ENCODE data around the gene MXRA7.

MXRA7 gene

DNA sequence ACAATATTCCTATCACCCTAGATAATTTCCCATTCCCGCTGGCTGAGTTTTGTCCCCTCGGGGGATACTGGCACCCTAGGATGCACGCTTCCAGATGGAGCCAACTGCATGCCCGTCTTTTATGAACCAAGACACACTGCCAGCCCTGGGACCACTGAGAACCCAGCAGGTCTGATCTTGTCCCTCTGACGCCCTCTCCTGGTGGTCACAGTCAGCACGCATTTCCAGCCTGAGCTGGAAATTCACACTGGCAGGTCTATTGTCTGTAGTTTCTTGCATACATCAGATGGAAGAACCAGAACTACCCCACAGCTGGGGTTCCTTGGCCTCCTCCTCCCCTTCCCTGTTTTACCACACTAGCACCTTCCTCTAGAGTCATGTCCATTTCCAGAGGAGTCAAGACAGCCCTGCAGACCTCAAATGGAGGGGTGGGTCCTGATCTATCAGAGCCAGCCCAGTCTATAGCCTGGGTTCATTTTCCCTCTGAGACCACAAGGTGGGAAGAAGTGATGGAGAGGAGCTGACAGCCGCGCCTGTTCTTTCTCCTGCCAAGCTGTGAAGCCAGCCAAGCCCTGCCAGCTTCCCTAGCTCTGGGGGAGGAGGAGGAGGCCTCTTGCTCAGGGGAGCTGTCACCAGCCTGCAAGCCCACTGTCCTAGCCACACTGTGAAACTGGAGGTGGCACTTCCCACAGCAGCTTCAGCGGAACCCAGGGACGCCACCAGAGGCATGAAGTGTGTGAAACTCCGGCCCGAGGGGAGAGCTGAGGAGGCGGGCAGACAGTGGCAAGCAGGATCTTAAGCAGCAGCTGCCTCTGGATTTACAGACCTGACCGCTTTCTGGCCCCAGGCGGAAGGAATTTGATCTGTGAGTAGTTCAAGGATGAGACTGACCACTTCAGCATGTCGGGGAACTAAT, 29.3 kb downstream of the MXRA7 start:
- Histone ChIP-seq H4K8ac (ENCODE audit: low read depth, low read length) (no peak overlapping the region), H2AFZ (ENCODE audit: low read length) (peak overlapping the region; percentile 36), H2BK120ac (ENCODE audit: low read depth, low read length) (no peak overlapping the region), H2BK12ac (ENCODE audit: low read length) (no peak overlapping the region), H3K27me3 (ENCODE audit: control insufficient read depth in 3 of 3, insufficient read depth in 3 of 3, low read depth in 1 of 3, low read length in 3 of 3) (no peaks in the 10 kb centered on the region), H4K91ac (ENCODE audit: low read depth, low read length, poor library complexity) (no peak overlapping the region), H3K4me2 (ENCODE audit: insufficient read depth, low read length, poor library complexity, severe bottlenecking) (no peak overlapping the region), H3K4me1 (ENCODE audit: control insufficient read depth in 2 of 2, insufficient read depth in 1 of 2, low read depth in 1 of 2, low read length in 2 of 2) (peaks cover 6 to 8% of the 10 kb centered on the region in 2 donors), H3K4me3 (ENCODE audit: low read length in 2 of 2) (no peak overlapping the region), H3K9ac (ENCODE audit: low read depth, low read length, poor library complexity) (no peak overlapping the region), H3K9me3 (replicated peaks in 1 of 2; ENCODE audit: control insufficient read depth in 2 of 2, insufficient read depth in 1 of 2, low read depth in 1 of 2, low read length in 2 of 2) (no peaks in the 10 kb centered on the region), H3K4ac (ENCODE audit: low read length) (no peak overlapping the region), H2BK5ac (ENCODE audit: low read length) (no peak overlapping the region), H3K14ac (ENCODE audit: low read length) (no peak overlapping the region), H2AK5ac (ENCODE audit: low read depth, low read length) (no peak overlapping the region), H2BK15ac (ENCODE audit: low read length) (no peak overlapping the region), H3K36me3 (replicated peaks in 1 of 2; ENCODE audit: control insufficient read depth in 2 of 2, insufficient read depth in 2 of 2, low read length in 2 of 2) (peaks cover 6 to 8% of the 10 kb centered on the region in 2 donors), H3K27ac (replicated peaks; ENCODE audit: low read length) (no peak overlapping the region), H3K18ac (ENCODE audit: low read length) (no peak overlapping the region), H3K23ac (ENCODE audit: low read depth, low read length, poor library complexity) (no peak overlapping the region), H3K79me1 (ENCODE audit: low read depth, low read length) (no peaks in the 10 kb centered on the region)
- WGBS, 2 donors (ENCODE audit: extremely low coverage in 2 of 2, insufficient read length in 2 of 2, insufficient replicate concordance in 1 of 2), result no CpG with 5 or more reads among the region's 16 CpGs
- DNase-seq (ENCODE audit: low spot score), result peak; percentile 73

- no peaks in the 10 kb centered on the region for H3K27me3 ChIP-seq (ENCODE audit: control insufficient read depth in 3 of 3, insufficient read depth in 3 of 3, low read depth in 1 of 3, low read length in 3 of 3)
- no peak overlapping the region for H2BK120ac ChIP-seq (ENCODE audit: low read depth, low read length)
- peaks cover 6 to 8% of the 10 kb centered on the region in 2 donors for H3K36me3 ChIP-seq (replicated peaks in 1 of 2; ENCODE audit: control insufficient read depth in 2 of 2, insufficient read depth in 2 of 2, low read length in 2 of 2)
- no peaks in the 10 kb centered on the region for H3K9me3 ChIP-seq (replicated peaks in 1 of 2; ENCODE audit: control insufficient read depth in 2 of 2, insufficient read depth in 1 of 2, low read depth in 1 of 2, low read length in 2 of 2)
- H3K9ac ChIP-seq (ENCODE audit: low read depth, low read length, poor library complexity), result no peak overlapping the region
- H3K4me1 ChIP-seq (ENCODE audit: control insufficient read depth in 2 of 2, insufficient read depth in 1 of 2, low read depth in 1 of 2, low read length in 2 of 2), result peaks cover 6 to 8% of the 10 kb centered on the region in 2 donors
- H3K4me3 ChIP-seq (ENCODE audit: low read length in 2 of 2), result no peak overlapping the region
- H3K4me2 ChIP-seq (ENCODE audit: insufficient read depth, low read length, poor library complexity, severe bottlenecking), result no peak overlapping the region
- no peak overlapping the region for H2AK5ac ChIP-seq (ENCODE audit: low read depth, low read length)
- no peak overlapping the region for H2BK12ac ChIP-seq (ENCODE audit: low read length)
- no peak for DNase-seq (ENCODE audit: low spot score)
- H3K18ac ChIP-seq (ENCODE audit: low read length), result no peak overlapping the region
- H3K27ac ChIP-seq (replicated peaks; ENCODE audit: low read length), result no peak overlapping the region
- no peak overlapping the region for H3K4ac ChIP-seq (ENCODE audit: low read length)
- no peak overlapping the region for H2BK15ac ChIP-seq (ENCODE audit: low read length)
- no peak overlapping the region for H4K91ac ChIP-seq (ENCODE audit: low read depth, low read length, poor library complexity)
- H3K23ac ChIP-seq (ENCODE audit: low read depth, low read length, poor library complexity), result no peak overlapping the region
- no peaks in the 10 kb centered on the region for H3K79me1 ChIP-seq (ENCODE audit: low read depth, low read length)
- no peak overlapping the region for H4K8ac ChIP-seq (ENCODE audit: low read depth, low read length)
- H2BK5ac ChIP-seq (ENCODE audit: low read length), result no peak overlapping the region
- no CpG with 5 or more reads among the region's 1 CpG for WGBS, 2 donors (ENCODE audit: extremely low coverage in 2 of 2, insufficient read length in 2 of 2, insufficient replicate concordance in 1 of 2)
- H2AFZ ChIP-seq (ENCODE audit: low read length), result no peak overlapping the region
- H3K14ac ChIP-seq (ENCODE audit: low read length), result no peak overlapping the region
Observed at GRCh38 chr17:76679239-76679638, 31.5 kb downstream of the MXRA7 start.

DNA sequence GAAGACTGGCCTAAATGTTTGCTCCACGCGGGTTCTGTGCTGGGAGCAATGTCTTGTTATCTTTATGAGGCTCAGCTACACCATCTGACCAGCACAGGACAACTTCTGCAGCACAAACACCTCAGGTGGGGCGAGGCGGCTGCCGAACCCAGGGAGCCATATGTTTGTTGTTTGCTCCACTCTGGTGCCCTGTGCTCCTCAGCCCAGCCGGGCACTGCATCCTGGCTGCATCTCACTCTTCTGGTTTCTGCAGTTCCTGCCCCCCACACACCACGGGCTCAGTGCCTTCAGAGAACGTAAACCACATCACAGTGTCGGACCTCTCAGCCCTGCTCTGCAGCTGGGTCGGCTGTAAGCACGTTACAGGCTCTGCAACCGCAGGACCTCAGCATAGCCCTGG, 32.4 kb downstream of the MXRA7 start:
- WGBS, 2 donors (ENCODE audit: extremely low coverage in 2 of 2, insufficient read length in 2 of 2, insufficient replicate concordance in 1 of 2), result no CpG with 5 or more reads among the region's 12 CpGs
- H3K9ac ChIP-seq (ENCODE audit: low read depth, low read length, poor library complexity), result peak overlapping the region; percentile 50

GRCh38 chr17:76677406-76677805, 33.4 kb downstream of the MXRA7 start:
- no peak overlapping the region for H2BK120ac ChIP-seq (ENCODE audit: low read depth, low read length)
- H3K23ac ChIP-seq (ENCODE audit: low read depth, low read length, poor library complexity), result no peak overlapping the region
- no peak overlapping the region for H3K18ac ChIP-seq (ENCODE audit: low read length)
- H4K91ac ChIP-seq (ENCODE audit: low read depth, low read length, poor library complexity), result no peak overlapping the region
- no peak overlapping the region for H2AK5ac ChIP-seq (ENCODE audit: low read depth, low read length)
- no peak overlapping the region for H4K8ac ChIP-seq (ENCODE audit: low read depth, low read length)
- H3K4me1 ChIP-seq (ENCODE audit: control insufficient read depth in 2 of 2, insufficient read depth in 1 of 2, low read depth in 1 of 2, low read length in 2 of 2), result peaks cover 0 to 3% of the 10 kb centered on the region in 2 donors
- WGBS, 2 donors (ENCODE audit: extremely low coverage in 2 of 2, insufficient read length in 2 of 2, insufficient replicate concordance in 1 of 2), result no CpG with 5 or more reads among the region's 16 CpGs
- no peak overlapping the region for H2BK12ac ChIP-seq (ENCODE audit: low read length)
- no peaks in the 10 kb centered on the region for H3K79me1 ChIP-seq (ENCODE audit: low read depth, low read length)
- no peak overlapping the region for H3K27ac ChIP-seq (replicated peaks; ENCODE audit: low read length)
- peaks cover 1 to 5% of the 10 kb centered on the region in 2 donors for H3K36me3 ChIP-seq (replicated peaks in 1 of 2; ENCODE audit: control insufficient read depth in 2 of 2, insufficient read depth in 2 of 2, low read length in 2 of 2)
- DNase-seq (ENCODE audit: low spot score), result no peak
- no peak overlapping the region for H3K4me2 ChIP-seq (ENCODE audit: insufficient read depth, low read length, poor library complexity, severe bottlenecking)
- H3K14ac ChIP-seq (ENCODE audit: low read length), result no peak overlapping the region
- H2BK15ac ChIP-seq (ENCODE audit: low read length), result no peak overlapping the region
- H3K9me3 ChIP-seq (replicated peaks in 1 of 2; ENCODE audit: control insufficient read depth in 2 of 2, insufficient read depth in 1 of 2, low read depth in 1 of 2, low read length in 2 of 2), result no peaks in the 10 kb centered on the region
- H3K4ac ChIP-seq (ENCODE audit: low read length), result no peak overlapping the region
- no peaks in the 10 kb centered on the region for H3K27me3 ChIP-seq (ENCODE audit: control insufficient read depth in 3 of 3, insufficient read depth in 3 of 3, low read depth in 1 of 3, low read length in 3 of 3)
- no peak overlapping the region for H3K9ac ChIP-seq (ENCODE audit: low read depth, low read length, poor library complexity)
- no peak overlapping the region for H3K4me3 ChIP-seq (ENCODE audit: low read length in 2 of 2)
- H2AFZ ChIP-seq (ENCODE audit: low read length), result no peak overlapping the region
- H2BK5ac ChIP-seq (ENCODE audit: low read length), result no peak overlapping the region

More for the DNA sequence above, 32.4 kb downstream of the MXRA7 start:
- H2BK12ac ChIP-seq (ENCODE audit: low read length), result no peak overlapping the region
- H3K27ac ChIP-seq (replicated peaks; ENCODE audit: low read length), result no peak overlapping the region
- peaks cover 5 to 6% of the 10 kb centered on the region in 2 donors for H3K36me3 ChIP-seq (replicated peaks in 1 of 2; ENCODE audit: control insufficient read depth in 2 of 2, insufficient read depth in 2 of 2, low read length in 2 of 2)
- no peak overlapping the region for H2BK5ac ChIP-seq (ENCODE audit: low read length)
- H2BK15ac ChIP-seq (ENCODE audit: low read length), result no peak overlapping the region
- H3K27me3 ChIP-seq (ENCODE audit: control insufficient read depth in 3 of 3, insufficient read depth in 3 of 3, low read depth in 1 of 3, low read length in 3 of 3), result no peaks in the 10 kb centered on the region
- no peaks in the 10 kb centered on the region for H3K9me3 ChIP-seq (replicated peaks in 1 of 2; ENCODE audit: control insufficient read depth in 2 of 2, insufficient read depth in 1 of 2, low read depth in 1 of 2, low read length in 2 of 2)
- H3K4ac ChIP-seq (ENCODE audit: low read length), result no peak overlapping the region
- no peak overlapping the region for H2AFZ ChIP-seq (ENCODE audit: low read length)
- H3K79me1 ChIP-seq (ENCODE audit: low read depth, low read length), result no peaks in the 10 kb centered on the region
- H3K18ac ChIP-seq (ENCODE audit: low read length), result no peak overlapping the region
- H2BK120ac ChIP-seq (ENCODE audit: low read depth, low read length), result no peak overlapping the region
- H3K4me1 ChIP-seq (ENCODE audit: control insufficient read depth in 2 of 2, insufficient read depth in 1 of 2, low read depth in 1 of 2, low read length in 2 of 2), result peaks cover 2 to 4% of the 10 kb centered on the region in 2 donors
- H3K23ac ChIP-seq (ENCODE audit: low read depth, low read length, poor library complexity), result peak overlapping the region; percentile 34
- no peak overlapping the region for H3K4me3 ChIP-seq (ENCODE audit: low read length in 2 of 2)
- no peak for DNase-seq (ENCODE audit: low spot score)
- H2AK5ac ChIP-seq (ENCODE audit: low read depth, low read length), result no peak overlapping the region
- peak overlapping the region; percentile 47 for H3K14ac ChIP-seq (ENCODE audit: low read length)
- H4K8ac ChIP-seq (ENCODE audit: low read depth, low read length), result no peak overlapping the region
- no peak overlapping the region for H4K91ac ChIP-seq (ENCODE audit: low read depth, low read length, poor library complexity)
- no peak overlapping the region for H3K4me2 ChIP-seq (ENCODE audit: insufficient read depth, low read length, poor library complexity, severe bottlenecking)
